PC-9 (cell line): ENCODE measurements around the gene ADAM19.

Experiments used
- EZH2 ChIP-seq: fragments of 200-600 bp; sonication (generic); IDR thresholded peaks from 2 replicates; pipeline ENCODE4 v1.8.0; 2017; ENCODE audit warnings: antibody characterized with exemption, low read depth
- TF ChIP-seq, protein P1 (sequence below): fragments of 200-600 bp; sonication (generic); conservative IDR thresholded peaks from 2 replicates; pipeline ENCODE4 v1.6.1; 2017; ENCODE audit warnings: mixed run types, antibody characterized with exemption, mild to moderate bottlenecking, moderate library complexity

GRCh38 chr5:157544623-157544989 lies 31.0 kb downstream of the ADAM19 start:
- TF ChIP-seq, protein P1, sequence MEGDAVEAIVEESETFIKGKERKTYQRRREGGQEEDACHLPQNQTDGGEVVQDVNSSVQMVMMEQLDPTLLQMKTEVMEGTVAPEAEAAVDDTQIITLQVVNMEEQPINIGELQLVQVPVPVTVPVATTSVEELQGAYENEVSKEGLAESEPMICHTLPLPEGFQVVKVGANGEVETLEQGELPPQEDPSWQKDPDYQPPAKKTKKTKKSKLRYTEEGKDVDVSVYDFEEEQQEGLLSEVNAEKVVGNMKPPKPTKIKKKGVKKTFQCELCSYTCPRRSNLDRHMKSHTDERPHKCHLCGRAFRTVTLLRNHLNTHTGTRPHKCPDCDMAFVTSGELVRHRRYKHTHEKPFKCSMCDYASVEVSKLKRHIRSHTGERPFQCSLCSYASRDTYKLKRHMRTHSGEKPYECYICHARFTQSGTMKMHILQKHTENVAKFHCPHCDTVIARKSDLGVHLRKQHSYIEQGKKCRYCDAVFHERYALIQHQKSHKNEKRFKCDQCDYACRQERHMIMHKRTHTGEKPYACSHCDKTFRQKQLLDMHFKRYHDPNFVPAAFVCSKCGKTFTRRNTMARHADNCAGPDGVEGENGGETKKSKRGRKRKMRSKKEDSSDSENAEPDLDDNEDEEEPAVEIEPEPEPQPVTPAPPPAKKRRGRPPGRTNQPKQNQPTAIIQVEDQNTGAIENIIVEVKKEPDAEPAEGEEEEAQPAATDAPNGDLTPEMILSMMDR, result no peak
- no peak for TF ChIP-seq EZH2
